GM18508 (cell line): ENCODE measurements around the gene KIF5B.
"Not testable (repeated sequence)": the region's sequence is repeated elsewhere in the genome, so short reads cannot be mapped to it uniquely, and the experiment has no call there.

ENCODE experiments used
- ATAC-seq: cut with Tn5 transposase; IDR thresholded peaks from one replicate; pipeline ENCODE4 v1.9.1; 2021; ENCODE audit warnings: moderate number of reproducible peaks; ENCODE audit not compliant: insufficient read depth, unreplicated experiment

Gene KIF5B

DNA sequence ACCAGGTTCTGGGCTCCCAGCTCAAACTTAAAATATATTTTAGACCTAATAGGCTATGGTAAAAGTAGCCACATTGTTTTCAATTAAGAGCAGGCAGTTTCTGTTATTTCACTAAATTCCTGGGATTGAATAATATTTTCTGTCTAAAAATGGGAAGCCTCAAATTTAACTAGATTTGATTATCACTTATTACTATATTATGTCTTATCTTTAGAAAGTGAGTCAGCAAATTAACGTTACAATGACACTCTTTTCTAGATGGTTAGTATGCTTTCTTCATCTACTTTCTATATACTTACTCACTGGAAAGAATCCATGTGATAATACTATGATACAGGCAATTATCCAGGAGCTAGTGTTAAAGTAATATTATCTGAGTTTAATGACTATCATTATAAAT is 27.5 kb downstream of the KIF5B start:
- ATAC-seq, result no peak

- no peak for ATAC-seq
Observed at GRCh38 chr10:32023264-32023663, 33.0 kb downstream of the KIF5B start.

GRCh38 chr10:32017044-32017443 is 39.2 kb downstream of the KIF5B start:
- no peak for ATAC-seq

DNA sequence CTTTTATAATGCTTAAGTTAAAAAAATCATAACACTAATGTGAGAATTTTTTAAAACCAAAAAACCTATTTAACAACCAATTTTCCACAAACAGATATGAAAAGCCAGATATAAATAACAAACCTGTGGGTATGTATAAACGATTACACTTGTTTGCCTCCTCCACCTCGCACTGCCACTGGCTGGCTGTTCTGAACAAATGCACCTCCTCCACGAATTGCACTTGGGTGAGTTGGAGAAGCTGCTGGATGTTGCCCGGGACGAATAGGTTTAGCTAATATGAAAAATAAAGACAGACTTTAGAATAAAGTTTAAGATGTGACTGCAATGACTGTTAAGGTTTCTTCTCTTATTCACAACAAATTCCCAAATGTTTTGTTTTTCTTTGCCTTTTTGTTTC is 40.8 kb downstream of the KIF5B start:
- no peak for ATAC-seq

- no peak for ATAC-seq
Observed at GRCh38 chr10:32007026-32007425, 49.2 kb downstream of the KIF5B start.

DNA sequence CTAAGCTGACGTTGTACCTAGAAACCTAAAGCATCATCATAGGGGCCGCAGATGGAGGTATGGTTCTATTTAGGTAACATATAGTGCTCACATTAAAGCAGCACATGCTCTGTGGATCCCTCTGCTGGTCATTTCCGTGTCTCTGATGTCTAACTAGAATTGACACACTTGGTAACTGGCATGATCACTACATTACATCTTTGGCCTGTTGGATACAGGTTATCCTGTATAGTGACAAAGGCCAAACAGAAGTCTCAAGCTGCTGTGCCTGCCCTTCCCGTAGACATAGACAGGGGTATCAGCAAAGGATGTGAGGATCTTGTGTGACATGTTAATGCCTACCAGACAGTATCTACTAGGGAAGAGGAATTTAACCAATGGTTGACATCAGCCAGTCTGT is 51.2 kb downstream of the KIF5B start:
- ATAC-seq, result no peak

DNA sequence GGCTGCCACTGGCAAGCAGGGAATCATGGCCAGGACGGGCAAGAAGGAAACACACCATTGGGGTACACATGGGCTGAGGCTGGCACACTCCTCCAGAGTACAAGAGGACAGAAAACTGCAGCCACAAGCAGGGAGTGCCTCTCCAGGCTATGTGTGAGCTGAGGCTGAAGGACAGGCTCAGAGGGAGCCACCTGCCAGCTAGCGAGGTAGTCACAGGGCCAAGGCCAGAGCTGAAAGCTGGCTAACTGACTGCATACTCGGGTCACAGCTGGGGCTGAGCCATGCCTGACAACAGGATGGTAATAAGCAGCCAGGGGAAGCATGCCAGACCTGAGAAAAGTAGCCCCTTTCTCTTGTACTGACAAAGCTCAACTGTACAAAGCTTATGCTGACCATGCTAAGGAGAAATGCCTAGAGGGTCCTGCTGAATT is 52.0 kb downstream of the KIF5B start:
- no peak for ATAC-seq

DNA sequence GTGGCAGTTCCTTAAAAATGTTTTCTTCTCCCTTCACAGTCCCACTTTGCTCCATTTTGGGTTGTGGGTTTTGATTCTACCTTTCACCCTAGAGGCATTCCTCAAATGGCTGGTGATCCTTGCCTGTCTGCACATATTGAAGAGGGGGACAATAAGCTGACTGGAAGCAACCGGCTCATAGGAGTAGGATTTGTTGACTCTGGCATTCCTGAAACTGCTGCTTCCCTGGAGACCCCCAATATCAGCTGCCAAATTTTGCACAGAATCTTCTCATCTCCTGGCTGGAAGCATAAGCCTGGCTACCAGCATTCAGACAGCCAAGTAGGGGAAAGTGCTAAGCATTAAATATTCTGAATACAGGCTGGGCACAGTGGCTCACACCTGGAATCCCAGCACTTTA is 53.7 kb downstream of the KIF5B start:
- ATAC-seq, result no peak

DNA sequence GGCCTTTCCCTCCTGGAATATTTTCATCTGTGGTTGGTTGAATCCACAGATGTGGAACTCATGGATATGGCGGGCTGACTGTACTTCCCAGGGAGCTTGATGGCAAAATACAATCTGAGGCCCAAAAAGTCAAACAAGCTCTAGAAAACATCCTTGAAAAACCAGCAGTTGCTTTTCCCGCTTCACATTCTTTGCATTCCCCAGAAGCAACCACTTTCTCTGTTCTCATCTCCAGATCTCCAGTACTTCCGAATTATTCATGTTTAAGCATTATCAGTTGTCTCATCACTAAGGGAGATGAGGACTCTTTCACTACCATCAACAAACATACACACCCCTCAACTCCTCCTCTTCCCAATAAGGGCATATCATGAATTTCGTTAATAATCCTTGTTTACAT is 55.3 kb downstream of the KIF5B start:
- no peak for ATAC-seq

GRCh38 chr10:31999836-32000235 is 56.4 kb downstream of the KIF5B start:
- no peak for ATAC-seq

GRCh38 chr10:31999070-31999660 is 57.1 kb downstream of the KIF5B start:
- no peak for ATAC-seq

GRCh38 chr10:31994926-31995325 is 61.3 kb downstream of the KIF5B start:
- ATAC-seq, result no peak

DNA sequence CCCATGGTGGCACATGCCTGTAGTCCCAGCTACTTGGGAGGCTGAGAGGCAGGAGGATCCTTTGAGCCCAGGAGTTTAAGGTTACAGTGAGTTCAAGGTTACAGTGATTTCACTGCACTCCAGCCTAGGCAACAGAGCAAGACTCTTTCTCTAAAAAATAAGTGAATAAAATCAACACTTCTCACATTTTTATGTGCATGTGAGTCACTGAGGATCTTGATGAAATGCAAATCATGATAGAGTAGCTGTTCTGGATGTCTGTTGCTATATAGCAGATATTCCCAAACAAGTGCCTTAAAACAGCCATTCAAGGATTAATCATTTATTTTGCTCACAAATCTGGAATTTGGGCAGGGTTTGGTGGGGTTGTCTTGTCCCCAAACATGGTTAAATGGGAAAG is 65.3 kb downstream of the KIF5B start:
- no peak for ATAC-seq

GRCh38 chr10:31987786-31988185 is 68.4 kb downstream of the KIF5B start:
- not testable (repeated sequence) for ATAC-seq

GRCh38 chr10:31982111-31982510 is 74.1 kb downstream of the KIF5B start:
- no peak for ATAC-seq

- ATAC-seq, result no peak
Observed at GRCh38 chr10:31980471-31980870, 75.8 kb downstream of the KIF5B start.

DNA sequence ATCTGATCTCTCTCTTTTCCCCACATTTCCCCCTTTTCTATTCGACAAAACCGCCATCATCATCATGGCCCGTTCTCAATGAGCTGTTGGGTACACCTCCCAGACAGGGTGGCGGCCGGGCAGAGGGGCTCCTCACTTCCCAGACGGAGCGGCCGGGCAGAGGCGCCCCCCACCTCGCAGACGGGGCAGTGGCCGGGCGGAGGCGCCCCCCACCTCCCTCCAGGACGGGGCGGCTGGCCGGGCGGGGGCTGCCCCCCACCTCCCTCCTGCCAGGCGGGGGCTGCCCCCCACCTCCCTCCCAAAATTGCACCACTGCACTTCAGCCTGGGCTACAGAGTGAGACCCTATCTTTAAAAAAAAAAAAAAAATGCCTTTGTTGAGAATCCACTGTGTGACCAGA is 77.2 kb downstream of the KIF5B start:
- ATAC-seq, result not testable (repeated sequence)

- no peak for ATAC-seq
Observed at GRCh38 chr10:31978156-31978483, 78.1 kb downstream of the KIF5B start.

GRCh38 chr10:31977440-31978155 is 78.6 kb downstream of the KIF5B start:
- ATAC-seq, result no peak

GRCh38 chr10:31975157-31975765 is 81.0 kb downstream of the KIF5B start:
- no peak for ATAC-seq

DNA sequence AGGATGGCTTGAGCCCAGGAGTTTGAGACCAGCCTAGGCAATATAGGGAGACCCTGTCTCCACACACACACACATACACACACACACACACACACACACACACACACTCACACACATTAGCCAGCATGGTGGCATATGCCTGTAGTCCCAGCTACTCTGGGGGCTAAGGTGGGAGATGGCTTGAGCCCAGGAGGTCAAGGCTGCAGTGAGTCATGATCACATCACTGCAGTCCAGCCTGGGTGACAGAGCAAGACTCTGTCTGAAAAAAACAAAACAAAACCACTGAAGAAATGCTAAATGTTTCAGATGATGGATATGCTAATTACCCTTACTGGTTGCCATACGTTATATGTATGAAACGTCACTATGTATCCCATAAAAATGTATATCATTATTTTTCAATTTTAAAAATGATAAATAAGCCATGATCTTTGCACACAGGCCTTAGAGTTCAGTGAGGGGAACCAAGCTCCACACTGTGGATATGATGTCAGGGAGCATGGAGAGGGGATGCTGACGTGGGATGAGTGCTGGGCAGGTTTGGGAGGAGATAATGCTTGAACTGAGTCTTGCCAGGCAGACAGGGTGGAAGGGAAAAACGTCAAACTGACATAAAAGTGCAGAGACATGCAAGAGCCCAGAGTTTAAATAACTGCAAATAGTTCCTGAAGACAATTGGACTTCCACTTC is 81.6 kb downstream of the KIF5B start:
- no peak for ATAC-seq
